ENCODE results near the gene PTPRG.

DNA sequence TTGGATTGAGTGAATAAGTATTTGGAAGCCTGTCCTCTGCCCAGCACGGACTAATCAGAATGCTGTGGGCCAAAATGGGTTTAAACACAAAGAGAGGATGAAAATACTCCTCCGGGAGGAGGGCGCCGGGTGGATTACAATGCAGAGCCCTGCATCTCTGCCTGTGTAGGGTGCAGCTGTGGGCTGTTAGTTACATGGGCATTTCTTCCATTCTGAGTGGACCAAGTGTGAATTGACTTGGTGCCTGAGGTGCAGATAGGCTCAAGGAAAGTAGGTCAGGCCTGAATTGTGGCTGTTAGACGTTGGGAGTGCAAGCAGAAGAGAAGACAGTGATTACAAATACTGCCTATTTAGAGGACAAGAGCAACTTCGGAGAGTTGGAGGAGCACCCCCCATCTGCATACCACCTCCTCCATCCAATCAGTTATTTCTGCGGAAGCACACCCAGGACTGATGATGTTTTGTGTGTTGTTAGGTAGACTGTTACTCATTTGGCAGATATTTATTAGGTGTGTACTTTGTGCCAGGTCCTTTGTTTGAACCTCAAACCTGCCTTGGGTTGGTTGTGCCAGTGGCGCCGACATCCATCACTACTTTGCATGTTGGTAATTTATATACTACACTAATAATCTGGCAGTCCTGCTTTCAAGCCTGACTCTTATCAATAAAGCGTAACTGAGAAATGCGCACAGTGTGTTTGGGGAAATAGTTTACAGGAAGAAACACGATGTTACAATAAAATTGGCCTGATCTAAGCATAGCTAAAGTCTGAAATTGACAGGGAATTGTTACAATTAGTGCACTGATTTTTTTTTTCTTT is 33.0 kb downstream of the PTPRG start:
- TF ChIP-seq EZH2 (IDR thresholded peaks at IDR 0.05; ENCODE audit: insufficient read depth, poor library complexity, severe bottlenecking), result no peak
- no peak for TF ChIP-seq EZH2phosphoT487 (IDR thresholded peaks at IDR 0.05; ENCODE audit: insufficient read depth, low read depth)

All from GM23248 (cell line).